Measurements from ENCODE around the gene DISC1. TPM values are rescaled to one million over a fixed set of nuclear protein-coding genes. Genes with fewer than 3 reads are reported as not detected.
A peak's percentile ranks its signal among the peaks of the same experiment; 100 is the strongest.

Gene DISC1
- total RNA-seq, 2 donors from 2014 or later: 8.0 to 9.4 TPM

DNA sequence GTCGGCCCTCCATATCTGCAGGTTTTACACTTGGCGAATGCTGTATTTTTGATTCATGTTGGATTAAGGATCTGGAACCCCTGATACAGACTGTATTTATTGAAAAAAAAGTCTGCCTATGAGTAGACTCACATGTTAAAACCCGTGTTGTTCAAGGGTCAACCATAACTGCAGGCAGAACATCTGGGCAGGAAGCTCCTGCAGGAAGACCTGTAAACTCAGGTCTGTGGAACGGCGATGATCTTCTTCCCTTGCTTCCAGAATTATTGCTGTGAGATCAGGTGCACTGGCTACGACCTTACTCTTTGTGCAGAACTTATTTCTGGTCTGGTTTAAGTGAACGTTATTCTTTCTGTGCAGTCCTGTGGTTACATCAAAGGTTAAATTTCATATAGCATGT is 96.6 kb downstream of the DISC1 start:
- Mint-ChIP-seq H3K27me3 (ENCODE audit: insufficient read depth) (no peaks in the 10 kb centered on the region), H3K36me3 (ENCODE audit: low read depth) (no peaks in the 10 kb centered on the region), H3K4me1 (peaks cover 2% of the 10 kb centered on the region), H3K4me3 (no peak overlapping the region), H3K9me3 (no peaks in the 10 kb centered on the region), H3K27ac (no peak overlapping the region)
- H3K4me3 ChIP-seq (ENCODE audit: low read length): no peak overlapping the region
- H3K36me3 ChIP-seq (ENCODE audit: control insufficient read depth, insufficient read depth, low read length): no peaks in the 10 kb centered on the region
- DNase-seq: no peak
- H3K9ac ChIP-seq (ENCODE audit: extremely low read depth, low read length, poor library complexity, severe bottlenecking): no peak overlapping the region
- no peak overlapping the region for H3K27ac ChIP-seq (ENCODE audit: low read depth, low read length)
- whole genome bisulfite sequencing, 2 experiments (ENCODE audit: insufficient coverage in 1 of 2, insufficient read length in 1 of 2): 92 to 94% methylated on average over 6 to 7 of the region's 7 CpGs
- H3K27me3 ChIP-seq (ENCODE audit: control insufficient read depth, insufficient read depth, low read length, poor library complexity, severe bottlenecking): no peaks in the 10 kb centered on the region
- TF ChIP-seq, protein P1, sequence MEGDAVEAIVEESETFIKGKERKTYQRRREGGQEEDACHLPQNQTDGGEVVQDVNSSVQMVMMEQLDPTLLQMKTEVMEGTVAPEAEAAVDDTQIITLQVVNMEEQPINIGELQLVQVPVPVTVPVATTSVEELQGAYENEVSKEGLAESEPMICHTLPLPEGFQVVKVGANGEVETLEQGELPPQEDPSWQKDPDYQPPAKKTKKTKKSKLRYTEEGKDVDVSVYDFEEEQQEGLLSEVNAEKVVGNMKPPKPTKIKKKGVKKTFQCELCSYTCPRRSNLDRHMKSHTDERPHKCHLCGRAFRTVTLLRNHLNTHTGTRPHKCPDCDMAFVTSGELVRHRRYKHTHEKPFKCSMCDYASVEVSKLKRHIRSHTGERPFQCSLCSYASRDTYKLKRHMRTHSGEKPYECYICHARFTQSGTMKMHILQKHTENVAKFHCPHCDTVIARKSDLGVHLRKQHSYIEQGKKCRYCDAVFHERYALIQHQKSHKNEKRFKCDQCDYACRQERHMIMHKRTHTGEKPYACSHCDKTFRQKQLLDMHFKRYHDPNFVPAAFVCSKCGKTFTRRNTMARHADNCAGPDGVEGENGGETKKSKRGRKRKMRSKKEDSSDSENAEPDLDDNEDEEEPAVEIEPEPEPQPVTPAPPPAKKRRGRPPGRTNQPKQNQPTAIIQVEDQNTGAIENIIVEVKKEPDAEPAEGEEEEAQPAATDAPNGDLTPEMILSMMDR (conservative IDR thresholded peaks at IDR 0.05): no peak
- no peaks in the 10 kb centered on the region for H3K4me1 ChIP-seq (ENCODE audit: control insufficient read depth, insufficient read depth, low read length)
- H3K9me3 ChIP-seq (ENCODE audit: control insufficient read depth, low read length): no peaks in the 10 kb centered on the region

DNA sequence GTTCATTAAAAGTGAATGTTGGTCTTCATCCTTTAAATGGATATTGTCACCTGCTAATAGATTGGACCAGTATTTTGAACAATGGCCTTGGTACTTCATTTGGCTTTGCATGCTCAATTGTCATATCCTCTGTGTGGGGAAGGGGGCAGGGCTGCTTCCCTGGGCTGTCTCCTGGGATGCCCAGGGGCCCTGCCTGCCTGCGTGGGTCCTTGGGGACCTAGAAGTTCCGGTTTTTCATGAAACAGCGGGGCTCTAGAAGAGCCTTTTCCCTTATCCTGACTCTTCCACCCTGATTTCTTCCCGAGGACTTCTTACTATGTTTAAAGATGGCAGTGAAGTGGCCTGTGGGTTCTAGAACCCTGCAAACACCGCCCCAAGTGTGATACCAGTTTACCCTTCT is 97.5 kb downstream of the DISC1 start:
- no peaks in the 10 kb centered on the region for H3K4me1 ChIP-seq (ENCODE audit: control insufficient read depth, insufficient read depth, low read length)
- no peak overlapping the region for H3K9ac ChIP-seq (ENCODE audit: extremely low read depth, low read length, poor library complexity, severe bottlenecking)
- H3K36me3 Mint-ChIP-seq (ENCODE audit: low read depth): no peaks in the 10 kb centered on the region
- no peaks in the 10 kb centered on the region for H3K36me3 ChIP-seq (ENCODE audit: control insufficient read depth, insufficient read depth, low read length)
- TF ChIP-seq, protein P1 (conservative IDR thresholded peaks at IDR 0.05): no peak
- no peak overlapping the region for H3K4me3 Mint-ChIP-seq
- H3K27me3 ChIP-seq (ENCODE audit: control insufficient read depth, insufficient read depth, low read length, poor library complexity, severe bottlenecking): no peaks in the 10 kb centered on the region
- H3K4me3 ChIP-seq (ENCODE audit: low read length): no peak overlapping the region
- 92 to 100% methylated on average over 1 to 5 of the region's 5 CpGs for WGBS, 2 experiments (ENCODE audit: insufficient coverage in 1 of 2, insufficient read length in 1 of 2)
- H3K9me3 ChIP-seq (ENCODE audit: control insufficient read depth, low read length): no peaks in the 10 kb centered on the region
- H3K27ac ChIP-seq (ENCODE audit: low read depth, low read length): no peak overlapping the region
- no peak overlapping the region for H3K27ac Mint-ChIP-seq
- DNase-seq: no peak
- no peaks in the 10 kb centered on the region for H3K9me3 Mint-ChIP-seq
- H3K27me3 Mint-ChIP-seq (ENCODE audit: insufficient read depth): no peaks in the 10 kb centered on the region
- H3K4me1 Mint-ChIP-seq: peaks cover 2% of the 10 kb centered on the region

- Histone ChIP-seq H3K4me1 (ENCODE audit: control insufficient read depth, insufficient read depth, low read length) (no peaks in the 10 kb centered on the region), H3K36me3 (ENCODE audit: control insufficient read depth, insufficient read depth, low read length) (no peaks in the 10 kb centered on the region), H3K27me3 (ENCODE audit: control insufficient read depth, insufficient read depth, low read length, poor library complexity, severe bottlenecking) (no peaks in the 10 kb centered on the region), H3K27ac (ENCODE audit: low read depth, low read length) (no peak overlapping the region), H3K4me3 (ENCODE audit: low read length) (no peak overlapping the region), H3K9ac (ENCODE audit: extremely low read depth, low read length, poor library complexity, severe bottlenecking) (no peak overlapping the region), H3K9me3 (ENCODE audit: control insufficient read depth, low read length) (no peaks in the 10 kb centered on the region)
- DNase-seq: peak; percentile 90
- Mint-ChIP-seq H3K9me3 (no peaks in the 10 kb centered on the region), H3K36me3 (ENCODE audit: low read depth) (no peaks in the 10 kb centered on the region), H3K27me3 (ENCODE audit: insufficient read depth) (no peaks in the 10 kb centered on the region), H3K4me3 (no peak overlapping the region), H3K4me1 (no peaks in the 10 kb centered on the region), H3K27ac (no peak overlapping the region)
- TF ChIP-seq, protein P1 (conservative IDR thresholded peaks at IDR 0.05): peak; percentile 84
- WGBS, 2 experiments (ENCODE audit: insufficient coverage in 1 of 2, insufficient read length in 1 of 2): 70 to 77% methylated on average over 8 to 13 of the region's 13 CpGs
Measured at GRCh38 chr1:231724876-231725647, 98.5 kb downstream of the DISC1 start.
